Non-pigmented ciliary epithelial cell (primary cell): ENCODE measurements around the gene ACP6.
"Not testable (repeated sequence)": the region's sequence is repeated elsewhere in the genome, so short reads cannot be mapped to it uniquely, and the experiment has no call there.

Experiments used
- DNase-seq: peaks from one replicate; pipeline ENCODE4 v3.0.0-alpha.2; 2010; ENCODE audit warnings: low read depth

The ACP6 gene

DNA sequence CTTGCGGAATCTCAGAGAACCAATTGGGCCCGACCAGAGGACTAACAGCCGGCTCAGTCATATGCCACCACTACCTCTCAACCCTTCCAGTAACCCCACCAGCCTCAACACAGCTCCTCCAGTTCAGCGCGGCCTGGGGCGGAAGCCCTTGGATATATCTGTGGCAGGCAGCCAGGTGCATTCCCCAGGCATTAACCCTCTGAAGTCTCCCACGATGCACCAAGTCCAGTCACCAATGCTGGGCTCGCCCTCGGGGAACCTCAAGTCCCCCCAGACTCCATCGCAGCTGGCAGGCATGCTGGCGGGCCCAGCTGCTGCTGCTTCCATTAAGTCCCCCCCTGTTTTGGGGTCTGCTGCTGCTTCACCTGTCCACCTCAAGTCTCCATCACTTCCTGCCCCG is 49.8 kb downstream of the ACP6 start:
- DNase-seq: no peak

DNA sequence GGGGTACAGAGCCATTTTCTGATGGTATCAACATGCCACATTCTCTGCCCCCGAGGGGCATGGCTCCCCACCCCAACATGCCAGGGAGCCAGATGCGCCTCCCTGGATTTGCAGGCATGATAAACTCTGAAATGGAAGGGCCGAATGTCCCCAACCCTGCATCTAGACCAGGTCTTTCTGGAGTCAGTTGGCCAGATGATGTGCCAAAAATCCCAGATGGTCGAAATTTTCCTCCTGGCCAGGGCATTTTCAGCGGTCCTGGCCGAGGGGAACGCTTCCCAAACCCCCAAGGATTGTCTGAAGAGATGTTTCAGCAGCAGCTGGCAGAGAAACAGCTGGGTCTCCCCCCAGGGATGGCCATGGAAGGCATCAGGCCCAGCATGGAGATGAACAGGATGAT is 50.6 kb downstream of the ACP6 start:
- DNase-seq: no peak

DNA sequence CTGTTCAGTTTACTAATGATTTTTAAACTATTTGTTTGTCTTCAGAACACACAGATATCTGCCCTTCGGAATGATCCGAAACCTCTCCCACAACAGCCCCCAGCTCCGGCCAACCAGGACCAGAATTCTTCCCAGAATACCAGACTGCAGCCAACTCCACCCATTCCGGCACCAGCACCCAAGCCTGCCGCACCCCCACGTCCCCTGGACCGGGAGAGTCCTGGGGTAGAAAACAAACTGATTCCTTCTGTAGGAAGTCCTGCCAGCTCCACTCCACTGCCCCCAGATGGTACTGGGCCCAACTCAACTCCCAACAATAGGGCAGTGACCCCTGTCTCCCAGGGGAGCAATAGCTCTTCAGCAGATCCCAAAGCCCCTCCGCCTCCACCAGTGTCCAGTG is 51.6 kb downstream of the ACP6 start:
- DNase-seq: no peak

DNA sequence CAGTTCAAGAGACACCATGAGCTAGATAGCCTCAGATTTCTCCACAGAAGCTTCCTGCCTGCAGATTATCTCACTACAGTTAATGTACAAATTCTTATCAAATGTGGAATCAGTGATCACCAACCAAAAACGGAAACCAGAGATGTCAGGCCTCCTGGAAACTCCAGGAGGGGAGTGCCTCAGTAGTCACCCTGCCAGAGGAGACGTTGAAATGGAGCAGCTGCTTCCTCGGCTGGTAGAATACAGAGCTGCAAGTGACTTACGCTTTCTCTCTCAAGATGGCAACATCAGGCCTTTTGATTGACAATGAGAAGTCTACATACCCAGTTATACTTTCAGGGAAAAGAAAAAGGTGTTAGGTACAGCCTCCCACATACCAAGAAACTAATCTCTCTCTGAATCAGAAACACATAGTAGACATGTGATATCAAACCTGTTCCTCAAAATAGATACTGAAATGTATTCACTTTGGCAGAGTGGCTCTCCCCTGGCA is 52.2 kb downstream of the ACP6 start:
- DNase-seq: no peak

DNA sequence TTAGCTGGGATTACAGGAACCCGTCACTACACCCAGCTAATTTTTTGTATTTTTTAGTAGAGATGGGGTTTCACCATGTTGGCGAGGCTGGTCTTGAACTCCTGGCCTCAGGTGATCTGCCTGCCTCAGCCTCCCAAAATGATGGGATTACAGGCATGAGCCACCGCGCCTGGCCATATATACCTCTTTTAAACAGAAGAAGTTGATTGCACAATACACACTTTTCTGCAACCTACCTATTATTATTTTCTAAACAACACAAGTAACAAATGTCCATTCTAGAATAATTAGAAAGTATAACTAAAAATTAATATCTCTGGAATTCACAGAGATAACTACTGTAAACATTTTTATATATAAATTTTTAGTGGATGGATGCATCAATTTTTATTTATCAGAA is 55.4 kb downstream of the ACP6 start:
- DNase-seq: not testable (repeated sequence)

DNA sequence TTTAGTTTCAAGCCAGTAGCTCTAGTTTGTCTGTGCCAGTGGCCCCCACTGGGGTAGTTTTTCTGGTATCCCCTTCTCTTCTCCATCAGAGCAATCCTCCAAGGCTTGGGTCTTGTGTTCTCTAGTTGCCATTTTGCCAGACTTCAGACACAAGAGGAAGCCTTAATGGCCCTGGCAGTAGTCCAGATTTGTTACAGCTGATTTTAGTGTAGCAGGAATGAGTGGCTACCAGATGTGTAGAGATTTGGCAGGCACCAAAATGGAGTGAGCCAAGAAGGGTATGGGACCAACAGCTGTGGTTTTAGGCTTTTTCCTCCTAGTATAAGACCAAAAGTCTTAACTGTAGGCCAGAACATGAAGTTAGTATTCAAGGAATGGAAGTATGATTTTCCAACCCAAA is 56.8 kb downstream of the ACP6 start:
- no peak for DNase-seq

DNA sequence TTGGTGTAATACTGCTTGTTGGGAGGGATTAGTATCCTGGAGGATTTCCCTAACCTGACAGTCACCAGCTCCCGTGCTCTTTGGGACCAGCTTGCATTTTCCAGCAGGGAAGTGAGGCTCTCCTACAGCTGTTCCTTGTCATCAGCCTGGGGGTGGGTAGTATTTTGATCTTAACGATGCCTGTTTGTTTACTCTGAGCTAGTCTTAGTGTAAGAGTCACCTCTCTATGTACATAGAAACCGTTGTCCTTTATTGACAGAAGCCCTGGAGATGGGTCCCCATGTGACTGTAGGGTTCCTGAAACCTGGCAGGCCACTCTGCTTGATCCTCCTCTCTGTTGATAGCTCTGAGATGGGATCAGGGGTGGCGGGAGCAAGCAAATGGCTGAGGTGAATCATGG is 58.0 kb downstream of the ACP6 start:
- DNase-seq: no peak

DNA sequence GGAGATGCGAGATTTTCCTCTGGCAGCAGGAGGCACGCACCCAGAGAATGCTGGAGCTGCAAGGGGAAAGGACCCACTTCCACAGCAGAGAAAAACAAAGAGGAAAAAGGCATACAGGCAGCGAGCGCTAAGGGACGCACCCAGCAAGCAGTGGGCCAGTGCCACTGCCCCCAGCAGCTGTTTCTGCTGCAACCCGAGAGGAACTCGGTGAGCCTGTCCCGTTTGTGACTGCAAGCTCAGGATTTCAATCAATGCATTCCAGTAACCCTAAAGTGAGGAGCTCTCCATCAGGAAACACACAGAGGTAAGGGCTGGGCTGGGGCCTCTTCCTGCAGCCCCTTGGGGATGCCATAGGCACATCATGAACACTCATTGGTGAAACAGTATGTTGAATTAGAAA is 58.7 kb downstream of the ACP6 start:
- no peak for DNase-seq

DNA sequence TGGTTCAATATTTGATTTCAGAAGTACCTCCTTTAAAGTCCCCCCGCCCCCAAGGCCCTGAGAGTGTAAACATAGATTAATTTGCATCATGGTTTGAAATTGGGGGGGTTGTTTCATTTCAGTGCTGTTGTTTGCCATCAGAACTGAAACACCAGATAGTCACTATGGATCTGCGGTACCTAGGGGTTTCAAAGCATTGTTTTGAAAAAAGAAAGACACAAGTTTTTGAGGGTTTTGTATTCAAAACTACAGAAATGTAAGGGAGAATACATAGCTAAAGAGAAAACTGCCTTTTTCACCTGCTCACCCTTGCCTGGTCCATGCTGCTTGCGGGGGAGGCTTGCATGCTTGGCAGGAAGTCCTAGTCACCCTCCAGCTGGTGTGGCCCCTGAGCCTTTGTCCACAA is 59.3 kb downstream of the ACP6 start:
- DNase-seq: no peak

DNA sequence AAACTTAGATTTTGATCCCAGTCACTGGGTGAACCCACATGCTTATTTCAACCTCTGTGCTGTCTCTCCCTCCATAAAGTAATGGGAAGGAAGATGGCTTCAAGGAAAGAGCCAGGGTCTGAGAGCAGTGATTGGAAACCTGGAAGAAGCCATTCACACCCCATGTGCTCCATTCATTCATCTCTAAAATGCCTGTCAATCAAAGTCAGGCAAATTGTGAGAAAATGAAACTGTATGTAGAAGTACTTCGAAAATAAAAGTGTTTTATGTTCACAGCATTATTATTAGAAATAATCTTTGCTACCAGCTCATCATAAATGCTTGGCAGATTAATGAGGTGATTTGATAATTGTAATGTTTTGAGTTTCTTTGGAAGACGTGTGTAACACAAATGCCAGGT is 61.0 kb downstream of the ACP6 start:
- no peak for DNase-seq

DNA sequence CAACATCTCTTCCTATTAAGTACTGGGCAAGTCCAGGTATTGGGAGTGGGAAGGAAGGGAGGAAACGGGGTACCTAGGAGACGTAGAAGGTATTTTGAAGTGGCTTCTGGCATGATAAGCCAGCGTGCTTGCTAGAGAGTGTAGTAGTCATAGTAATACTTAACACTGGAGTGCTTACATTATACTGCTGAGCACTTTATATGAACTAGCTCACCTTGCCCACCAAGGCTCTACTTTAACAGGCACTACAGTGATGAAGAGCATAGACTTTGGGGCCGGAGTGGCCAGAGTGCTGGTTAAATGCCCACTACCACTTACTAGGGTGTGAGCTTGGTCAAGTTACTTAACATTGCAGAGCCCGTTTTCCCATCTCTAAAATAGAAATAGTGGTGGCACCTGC is 61.7 kb downstream of the ACP6 start:
- no peak for DNase-seq

DNA sequence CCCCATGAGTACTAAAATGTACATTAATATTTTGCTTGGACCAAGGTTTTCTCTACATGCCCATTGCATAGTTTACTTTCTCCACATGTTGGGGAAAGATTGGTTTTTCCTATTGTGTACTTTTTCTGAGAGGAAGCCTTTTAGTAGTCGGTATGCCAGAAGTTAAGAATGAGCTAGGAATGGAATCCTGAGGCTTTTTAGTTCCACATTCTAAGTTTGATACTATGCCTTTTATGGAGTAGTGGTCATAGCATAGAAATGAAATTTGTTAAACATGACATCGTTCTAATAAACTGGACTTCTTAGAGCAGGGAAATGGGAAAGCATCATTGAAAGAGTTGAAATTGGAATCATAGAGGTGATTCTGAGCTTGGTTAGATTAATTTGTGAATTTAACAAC is 64.7 kb downstream of the ACP6 start:
- no peak for DNase-seq

DNA sequence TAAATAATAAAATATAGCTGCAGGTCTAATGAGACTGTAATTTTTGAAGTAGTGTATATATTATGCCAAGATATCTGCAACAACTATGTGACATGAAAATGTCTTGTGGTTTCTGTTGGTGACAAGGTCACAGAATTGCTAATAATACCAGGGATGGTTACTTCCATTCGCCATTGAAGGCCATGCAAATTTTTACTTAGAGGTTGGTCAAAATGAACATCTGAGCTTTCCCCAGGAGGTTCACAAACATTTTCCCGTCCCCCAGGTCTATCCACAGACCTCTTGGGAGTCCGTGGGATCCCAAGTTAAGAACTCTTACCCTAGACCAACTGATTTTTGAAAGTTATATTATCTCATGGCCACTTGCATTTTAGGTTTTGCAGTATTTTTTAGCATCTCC is 66.3 kb downstream of the ACP6 start:
- DNase-seq: no peak

DNA sequence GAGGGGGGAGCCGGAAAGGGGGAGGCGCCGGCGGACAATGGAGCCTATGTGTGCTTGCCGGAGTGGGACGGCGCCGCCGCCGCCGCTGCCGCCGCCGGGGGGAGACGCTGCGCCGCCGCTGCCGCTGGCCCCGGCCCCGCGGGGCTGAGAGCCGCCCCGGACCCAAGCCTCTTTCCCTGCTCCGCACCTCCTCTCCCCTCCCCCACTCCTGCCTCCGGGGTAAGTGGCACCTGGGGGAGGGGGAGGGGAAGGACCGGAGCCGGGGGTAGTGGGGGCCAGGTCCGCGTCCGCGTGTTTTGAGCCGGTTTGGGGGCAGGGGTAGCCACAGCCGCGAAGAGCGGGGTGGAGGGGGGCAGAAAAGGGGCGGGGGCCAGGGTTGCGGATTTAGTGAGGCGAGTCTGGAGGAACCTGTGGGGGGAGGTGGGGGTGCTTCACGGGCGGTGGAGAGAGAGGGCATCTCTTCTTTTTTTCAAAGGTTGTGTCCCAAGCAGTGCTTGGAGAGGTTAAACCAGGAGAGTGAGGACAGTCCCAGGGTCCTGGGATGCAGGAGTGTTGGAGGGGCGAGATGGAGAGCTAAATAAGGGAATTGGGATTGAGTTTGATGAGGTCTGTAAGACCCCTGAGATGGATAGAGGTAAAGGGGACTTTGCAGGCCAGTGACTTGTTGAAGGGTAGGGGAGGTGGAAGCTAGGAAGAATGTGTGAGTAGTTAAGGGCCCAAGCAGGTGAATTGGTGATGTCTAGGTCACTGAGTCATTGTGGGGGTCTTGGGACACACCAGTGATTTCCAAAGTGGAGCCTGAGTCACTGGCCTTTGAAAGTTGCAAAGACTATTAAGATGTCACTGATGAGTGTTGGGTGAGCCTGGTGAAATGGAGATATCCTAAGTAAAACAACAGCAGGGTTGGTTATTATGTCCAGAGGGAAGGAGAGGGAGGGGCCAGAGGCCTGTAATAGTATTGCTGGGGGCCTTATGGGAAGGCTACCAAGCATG is 69.9 kb downstream of the ACP6 start:
- DNase-seq: no peak

DNA sequence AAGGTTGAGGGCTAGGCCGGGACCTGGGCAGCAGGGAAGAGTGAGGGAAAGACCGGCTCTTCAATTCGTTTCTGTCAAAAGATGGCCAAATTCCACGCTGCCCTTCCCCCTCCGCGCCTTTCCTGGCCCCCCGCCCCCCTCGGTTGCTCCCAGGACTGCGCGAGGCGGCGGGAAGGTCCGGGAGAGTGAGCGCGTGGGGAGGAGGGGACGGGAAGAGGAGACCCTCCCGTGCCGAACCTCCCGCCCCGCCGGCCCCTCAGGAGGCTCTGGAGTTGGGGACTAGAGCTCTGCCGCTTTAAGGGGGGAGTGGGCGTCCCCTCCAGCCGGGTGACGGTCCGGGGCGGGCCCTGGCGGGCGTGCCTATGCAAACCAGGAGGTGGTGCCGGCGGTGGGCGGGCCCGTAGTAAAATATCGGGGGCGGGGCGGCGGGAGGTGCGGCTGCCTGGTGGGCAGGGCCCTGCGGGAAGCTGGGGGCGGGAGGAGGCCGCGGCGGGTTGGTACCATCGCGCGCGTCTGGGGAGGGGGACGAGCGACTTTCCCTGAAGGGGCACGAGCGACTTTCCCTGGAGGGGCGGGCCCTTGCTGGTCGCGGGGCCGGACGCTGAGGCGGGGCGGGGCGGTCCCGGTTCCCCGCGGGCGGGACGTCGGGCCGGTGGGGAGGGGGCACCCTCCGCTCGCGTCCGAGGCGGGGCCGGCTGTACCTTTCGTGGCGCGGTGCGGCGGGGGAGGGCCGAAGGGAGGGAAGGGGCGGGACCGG is 70.8 kb downstream of the ACP6 start:
- peak; percentile 68 for DNase-seq

DNA sequence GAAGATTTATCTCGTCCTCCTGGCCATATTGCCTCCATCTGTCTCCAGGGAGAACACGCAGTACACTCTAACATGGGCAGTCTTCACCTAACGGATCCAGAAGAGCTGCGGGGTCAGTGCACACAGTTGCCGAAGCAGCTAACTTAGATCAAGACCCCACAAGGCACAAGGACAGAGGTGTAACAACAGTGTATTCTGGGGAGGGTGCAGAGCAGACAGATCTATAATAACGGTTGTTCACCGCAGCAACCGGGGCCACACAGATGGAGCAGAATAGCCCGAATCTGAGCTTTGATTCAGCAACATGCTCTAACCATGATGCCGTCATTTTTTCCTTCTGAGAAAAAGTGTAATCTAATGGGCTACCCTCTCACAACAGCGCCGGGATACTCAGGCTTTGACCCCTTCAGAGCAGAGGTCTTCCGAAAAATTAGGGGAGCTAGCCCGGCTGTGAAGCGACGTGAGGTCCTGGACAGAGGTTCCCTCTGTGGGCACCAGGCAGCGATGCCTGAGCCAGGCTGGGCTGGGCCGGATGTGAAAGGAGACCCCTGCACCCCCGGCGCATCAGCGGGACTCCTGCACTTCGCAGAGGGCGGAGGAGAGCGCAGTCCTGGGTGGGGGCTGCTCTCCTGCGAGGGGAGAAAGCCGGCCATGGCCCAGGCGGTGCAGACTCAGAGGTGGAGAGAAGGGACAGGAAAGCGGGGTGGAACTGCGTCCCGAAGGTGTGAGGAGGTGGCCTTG is 71.5 kb downstream of the ACP6 start:
- DNase-seq: no peak

DNA sequence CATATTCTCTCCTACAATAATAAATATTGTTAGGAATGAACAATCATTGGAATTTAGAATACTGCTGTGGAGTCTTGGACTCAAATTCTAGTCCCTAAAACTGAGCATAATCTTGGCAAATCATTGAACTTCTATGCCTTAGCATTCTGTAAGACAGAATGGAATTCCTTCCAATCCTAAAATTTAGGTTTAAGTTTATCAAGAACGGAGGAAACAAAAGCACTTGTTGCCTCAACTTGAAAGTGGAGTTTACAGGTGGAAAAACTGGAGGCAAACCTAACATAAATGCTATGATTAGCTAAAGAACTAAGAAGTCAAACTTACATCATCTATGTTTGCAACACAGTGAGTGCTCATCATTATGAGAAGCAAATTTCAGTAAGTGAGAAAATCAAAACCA is 73.3 kb downstream of the ACP6 start:
- no peak for DNase-seq
